HCT116 (cell line): ENCODE data around the gene ZNF618. TPM values are rescaled to one million over a fixed set of nuclear protein-coding genes. Genes with fewer than 3 reads are reported as not detected.

Source experiments
- ATAC-seq: fragments of 200-7000 bp; cut with Tn5 transposase; 2 replicates; pipeline ENCODE4 v1.9.1; 2020; ENCODE audit warnings: mild to moderate bottlenecking, moderate library complexity
- BruUV-seq: library from RNA; stranded (reverse); fragments of 400-500 nt; replicated peaks from 2 replicates; lab custom pipeline; 2021; lab: Mats Ljungman, UMichigan
- CTCF ChIA-PET: fragments of 300-600 bp; sonication (Branson Sonifier 250); formaldehyde crosslinking; loops from one replicate; lab custom pipeline; 2021; ENCODE audit warnings: antibody characterized with exemption; lab: Charles Lee
- POLR2A ChIA-PET: fragments of 300-600, 350-600 bp; sonication (Branson Sonifier 250); formaldehyde crosslinking; loops from one replicate; lab custom pipeline; 2021; ENCODE audit warnings: antibody characterized with exemption; lab: Charles Lee
- RAD21 ChIA-PET, 2 experiments: fragments of 300-600 bp; sonication (Branson Sonifier 250); formaldehyde crosslinking; loops; one replicate each; lab custom pipeline; 2023; ENCODE audit warnings: low total read pairs in 2 of 2; ENCODE audit not compliant: uncharacterized antibody in 2 of 2, unreplicated experiment in 2 of 2, low non-redundant PET in 1 of 2; lab: Charles Lee
- DNase-seq: peaks from one replicate; pipeline ENCODE4 v3.0.0-alpha.2; 2010; ENCODE audit warnings: low read depth, low spot score
- H2AFZ ChIP-seq: fragments of 200-600 bp; shearing (Covaris generic), sonication (generic); 2 replicates; pipeline ENCODE4 v1.6.1; 2017; ENCODE audit warnings: low read depth, mixed run types, mixed read lengths, antibody characterized with exemption, low read length; ENCODE audit not compliant: poor library complexity, severe bottlenecking
- H3K27ac ChIP-seq: 2 replicates; pipeline ENCODE4 v1.5.1; 2012; ENCODE audit warnings: low read depth, low read length
- H3K27me3 ChIP-seq: fragments of 200-600 bp; sonication (generic); 2 replicates; pipeline ENCODE4 v1.6.1; 2016; ENCODE audit warnings: mixed run types, low read length, mixed read lengths; ENCODE audit not compliant: insufficient read depth
- H3K36me3 ChIP-seq, 2 experiments: fragments of 200-500 bp in 1 of 2; fragments of 200-600 bp in 1 of 2; sonication (Bioruptor generic) in 1 of 2; sonication (generic) in 1 of 2; 2 replicates each; pipeline versions ENCODE4 v1.5.1 to v1.6.1; 2014 to 2016; ENCODE audit warnings: low read length in 2 of 2, inconsistent platforms in 1 of 2, mixed read lengths in 1 of 2, mixed run types in 1 of 2; ENCODE audit not compliant: insufficient read depth in 2 of 2, control insufficient read depth in 1 of 2
- H3K4me1 ChIP-seq, 2 experiments: fragments of 200-600 bp in 1 of 2; sonication (generic) in 1 of 2; 2 replicates each; pipeline versions ENCODE4 v1.5.1 to v1.6.1; 2012 to 2017; ENCODE audit warnings: low read length in 2 of 2, inconsistent platforms in 1 of 2, mild to moderate bottlenecking in 1 of 2, mixed read lengths in 1 of 2, mixed run types in 1 of 2, moderate library complexity in 1 of 2; ENCODE audit not compliant: insufficient read depth in 2 of 2, control insufficient read depth in 1 of 2
- H3K4me2 ChIP-seq: fragments of 200-600 bp; sonication (generic); 2 replicates; pipeline ENCODE4 v1.6.1; 2017; ENCODE audit warnings: mixed run types, low read length, mixed read lengths
- H3K4me3 ChIP-seq, 2 experiments: fragments of 200-600 bp in 1 of 2; sonication (generic) in 1 of 2; replicated peaks in 1 of 2; 2 replicates each; pipeline ENCODE4 v1.5.1; 2011 to 2016; ENCODE audit warnings: low read length in 2 of 2, control low read depth in 1 of 2, low read depth in 1 of 2, mild to moderate bottlenecking in 1 of 2, mixed read lengths in 1 of 2, mixed run types in 1 of 2
- H3K79me2 ChIP-seq: fragments of 200-600 bp; sonication (generic); 2 replicates; pipeline ENCODE4 v1.6.1; 2017; ENCODE audit warnings: mild to moderate bottlenecking, mixed run types, low read length, moderate library complexity, mixed read lengths; ENCODE audit not compliant: insufficient read depth
- H3K9ac ChIP-seq: fragments of 200-600 bp; sonication (generic); 2 replicates; pipeline ENCODE4 v1.6.1; 2016; ENCODE audit warnings: low read length, mixed read lengths
- H3K9me2 ChIP-seq: fragments of 200-600 bp; sonication (generic), shearing (Covaris generic); 2 replicates; pipeline ENCODE4 v1.6.1; 2017; ENCODE audit warnings: mixed run types, mild to moderate bottlenecking, moderate library complexity; ENCODE audit not compliant: insufficient read depth
- H3K9me3 ChIP-seq, 2 experiments: fragments of 200-500 bp in 1 of 2; fragments of 200-600 bp in 1 of 2; sonication (Bioruptor generic) in 1 of 2; sonication (generic) in 1 of 2; 2 replicates each; pipeline ENCODE4 v1.6.1; 2014 to 2017; ENCODE audit warnings: low read length in 2 of 2, mixed read lengths in 2 of 2, inconsistent platforms in 1 of 2, low read depth in 1 of 2, mild to moderate bottlenecking in 1 of 2, mixed run types in 1 of 2, moderate library complexity in 1 of 2; ENCODE audit not compliant: control insufficient read depth in 1 of 2, insufficient read depth in 1 of 2
- H4K20me1 ChIP-seq: fragments of 200-600 bp; sonication (generic), shearing (Covaris generic); 2 replicates; pipeline ENCODE4 v1.6.1; 2017; ENCODE audit warnings: mixed run types, mild to moderate bottlenecking, moderate library complexity; ENCODE audit not compliant: insufficient read depth
- CEBPB ChIP-seq: IDR thresholded peaks from 2 replicates; pipeline ENCODE4 v1.6.1; 2012; ENCODE audit warnings: low read depth
- ELF1 ChIP-seq: IDR thresholded peaks from 2 replicates; pipeline ENCODE4 v1.6.1; 2012; ENCODE audit warnings: low read depth, borderline replicate concordance
- EZH2 ChIP-seq: fragments of 200-600 bp; sonication (generic); IDR thresholded peaks from 2 replicates; pipeline ENCODE4 v1.6.1; 2017; ENCODE audit warnings: antibody characterized with exemption, mixed run types
- EZH2phosphoT487 ChIP-seq: fragments of 200-600 bp; IDR thresholded peaks from 2 replicates; pipeline ENCODE4 v1.6.1; 2018; ENCODE audit warnings: antibody characterized with exemption, borderline replicate concordance
- POLR2AphosphoS5 ChIP-seq: IDR thresholded peaks from 2 replicates; pipeline ENCODE4 v1.6.1; 2011; ENCODE audit warnings: mild to moderate bottlenecking, low read depth, low read length, moderate library complexity
- RAD21 ChIP-seq: IDR thresholded peaks from 2 replicates; pipeline ENCODE4 v1.6.1; 2012; ENCODE audit warnings: low read depth, mild to moderate bottlenecking
- SIN3A ChIP-seq: IDR thresholded peaks from 2 replicates; pipeline ENCODE4 v1.6.1; 2012; ENCODE audit warnings: low read depth
- SP1 ChIP-seq: IDR thresholded peaks from 2 replicates; pipeline ENCODE4 v1.6.1; 2012; ENCODE audit warnings: low read depth
- TCF7L2 ChIP-seq: IDR thresholded peaks from 2 replicates; pipeline ENCODE4 v1.7.0; 2011; ENCODE audit warnings: borderline replicate concordance, inconsistent platforms; ENCODE audit not compliant: insufficient read depth, insufficient read length; ENCODE audit errors: extremely low read depth
- intact Hi-C: fragments of 100-400 bp; cut with micrococcal nuclease; formaldehyde crosslinking; loops from 2 replicates; pipeline ENCODE4 v1.10.0; 2022
- total RNA-seq: library from RNA; stranded (reverse); gene quantifications from one replicate; pipeline ENCODE4 v1.2.1, GENCODE V29; 2021; ENCODE audit not compliant: unreplicated experiment
- TF ChIP-seq, protein P1 (sequence below): IDR thresholded peaks from 2 replicates; pipeline ENCODE4 v1.6.1; 2012

ZNF618 gene
- total RNA-seq, 1 experiment from 2014 or later = 13.5 TPM

DNA sequence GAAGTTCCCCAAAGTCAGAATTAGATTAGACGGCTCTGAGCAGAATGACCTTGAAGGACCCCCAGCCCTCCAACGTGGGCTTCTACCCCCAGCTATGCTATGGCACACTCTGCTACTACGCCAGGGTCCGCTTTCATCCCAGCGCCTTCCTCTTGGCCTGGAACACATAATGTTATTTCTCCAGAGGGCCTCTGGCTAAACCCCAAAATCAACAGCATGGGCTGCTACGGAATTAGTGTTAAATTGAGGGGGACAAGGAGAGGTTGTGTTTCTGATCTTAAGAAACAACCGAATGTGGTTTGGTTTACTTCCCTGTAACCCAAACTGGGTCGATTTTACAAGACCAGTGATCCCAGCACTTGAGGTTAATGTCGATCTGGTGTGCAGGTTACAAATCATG, 97.1 kb downstream of the ZNF618 start (continued):
- TF ChIP-seq, protein P1, sequence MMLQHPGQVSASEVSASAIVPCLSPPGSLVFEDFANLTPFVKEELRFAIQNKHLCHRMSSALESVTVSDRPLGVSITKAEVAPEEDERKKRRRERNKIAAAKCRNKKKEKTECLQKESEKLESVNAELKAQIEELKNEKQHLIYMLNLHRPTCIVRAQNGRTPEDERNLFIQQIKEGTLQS = no peak
- TF ChIP-seq SIN3A (no peak), ELF1 (no peak)

DNA sequence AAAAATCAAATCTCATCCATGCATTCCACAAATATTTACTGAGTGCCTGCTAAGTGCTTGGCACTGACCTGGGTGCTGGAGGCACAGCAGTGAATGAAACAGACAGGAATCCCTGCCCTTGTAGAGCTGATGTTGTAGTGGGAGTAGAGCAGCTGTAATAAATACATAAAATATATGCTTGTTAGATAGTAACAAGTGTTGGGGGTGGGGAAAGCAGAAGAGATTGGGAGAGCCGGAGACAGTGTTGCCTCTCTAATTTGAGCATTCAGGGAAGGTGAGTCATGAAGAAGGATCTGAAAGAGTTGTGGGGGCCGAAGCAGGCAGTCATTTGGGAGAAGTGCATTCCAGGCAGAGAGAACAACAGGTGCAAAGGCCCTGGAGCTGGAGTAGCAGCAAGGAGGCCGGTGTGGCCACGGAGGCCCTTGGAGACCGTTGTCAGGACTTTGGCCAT, 97.9 kb downstream of the ZNF618 start:
- CTCF ChIA-PET = no interaction called here
- Histone ChIP-seq H3K9ac (no peak overlapping the region), H3K4me3 (no peak overlapping the region), H4K20me1 (no peaks in the 10 kb centered on the region), H3K9me3 (peaks cover 0 to 4% of the 10 kb centered on the region in 2 experiments; a peak in 2 of 4 replicates), H3K79me2 (no peaks in the 10 kb centered on the region), H3K9me2 (no peaks in the 10 kb centered on the region), H3K4me1 (no peaks in the 10 kb centered on the region), H3K36me3 (no peaks in the 10 kb centered on the region), H3K27me3 (no peaks in the 10 kb centered on the region), H3K4me2 (no peak overlapping the region), H3K27ac (no peak overlapping the region), H2AFZ (no peak overlapping the region)
- no peak for ATAC-seq
- RAD21 ChIA-PET = no interaction called here
- POLR2A ChIA-PET = no interaction called here
- BruUV-seq = no TSS peak
- no peak for DNase-seq
- intact Hi-C loops = no loop called here
- TF ChIP-seq CEBPB = no peak
- TF ChIP-seq SIN3A = no peak
- TF ChIP-seq, protein P1 = no peak
- TF ChIP-seq RAD21 = no peak
- TF ChIP-seq EZH2phosphoT487 = no peak
- no peak for TF ChIP-seq POLR2AphosphoS5
- TF ChIP-seq EZH2 = no peak
- TF ChIP-seq TCF7L2 = no peak
- TF ChIP-seq SP1 = no peak
